Spleen (tissue), 7 donors: ENCODE data around the gene KCNAB1.

Source experiments
- CTCF ChIP-seq, 11 experiments: fragments of 200-600 bp in 7 of 11; fragments of 450-650 bp in 4 of 11; sonication (generic) in 4 of 11; IDR thresholded peaks in 8 of 11; conservative IDR thresholded peaks in 3 of 11; 1 replicate in 7 of 11; 2 replicates in 4 of 11; pipeline versions ENCODE4 v1.4.0 to v1.8.0; 2016 to 2021; ENCODE audit warnings: antibody characterized with exemption in 11 of 11, inconsistent platforms in 4 of 11, mild to moderate bottlenecking in 1 of 11
- POLR2A ChIP-seq, 3 donors: fragments of 450-650 bp; IDR thresholded peaks; one replicate each; pipeline ENCODE4 v1.5.1; 2017; ENCODE audit warnings: antibody characterized with exemption in 3 of 3, mild to moderate bottlenecking in 1 of 3
- donor health status: DM: no; HTN: no; CAD: no; lungs with moderate emphysema.
- donor health status: DM: no; HTN: no; CAD: no.
- donor health status: DM: no; HTN: no; CAD: no.

- TF ChIP-seq CTCF (IDR thresholded peaks at IDR 0.05 in 8 of 11, conservative IDR thresholded peaks at IDR 0.05 in 3 of 11) = no peak
- TF ChIP-seq POLR2A (IDR thresholded peaks at IDR 0.05) = no peak
Observed at GRCh38 chr3:156145866-156146265, 25.5 kb downstream of the KCNAB1 start.
